SK-N-SH (cell line): Measurements from ENCODE around the gene GRIK3. TPM values are rescaled to one million over a fixed set of nuclear protein-coding genes. Genes with fewer than 3 reads are reported as not detected.

Experiments used
- CTCF ChIA-PET: fragments of 300-600, 350-600 bp; formaldehyde crosslinking; extraction: SDS; loops from one replicate; lab custom pipeline; 2021; lab: Yijun Ruan, JAX
- POLR2A ChIA-PET: fragments of 350-600 bp; sonication (Branson Sonifier 250); formaldehyde crosslinking; extraction: SDS; loops from one replicate; lab custom pipeline; 2020; ENCODE audit warnings: antibody characterized with exemption, inconsistent platforms; lab: Yijun Ruan, JAX
- DNase-seq: peaks from one replicate; pipeline ENCODE4 v3.0.0; 2012
- H2AFZ ChIP-seq: fragments of 200-600 bp; sonication (generic); 2 replicates; pipeline ENCODE4 v1.8.1; 2016; ENCODE audit warnings: antibody characterized with exemption, mild to moderate bottlenecking, low read depth
- H3F3A ChIP-seq: fragments of 200-600 bp; sonication (generic); replicated peaks from 2 replicates; pipeline ENCODE3; 2016; ENCODE audit warnings: antibody characterized with exemption, mild to moderate bottlenecking; ENCODE audit not compliant: insufficient read depth
- H3K27ac ChIP-seq, 2 experiments: fragments of 200-500 bp in 1 of 2; fragments of 200-600 bp in 1 of 2; sonication (Bioruptor generic) in 1 of 2; sonication (generic), shearing (Covaris generic) in 1 of 2; 2 replicates each; pipeline versions ENCODE4 v1.5.1 to v1.6.1; 2014 to 2016; ENCODE audit warnings: low read depth in 2 of 2, inconsistent platforms in 1 of 2, low read length in 1 of 2, mild to moderate bottlenecking in 1 of 2, mixed read lengths in 1 of 2
- H3K27me3 ChIP-seq: fragments of 200-600 bp; sonication (generic), shearing (Covaris generic); 2 replicates; pipeline ENCODE4 v1.6.1; 2016; ENCODE audit warnings: mixed run types; ENCODE audit not compliant: insufficient read depth
- H3K36me3 ChIP-seq, 2 experiments: fragments of 200-500 bp in 1 of 2; fragments of 200-600 bp in 1 of 2; sonication (Bioruptor generic) in 1 of 2; sonication (generic) in 1 of 2; replicated peaks in 1 of 2; 2 replicates each; pipeline versions ENCODE3 to v1.5.1; 2014 to 2016; ENCODE audit warnings: low read length in 1 of 2, mild to moderate bottlenecking in 1 of 2; ENCODE audit not compliant: insufficient read depth in 2 of 2, control insufficient read depth in 1 of 2
- H3K4me1 ChIP-seq, 2 experiments: fragments of 200-500 bp in 1 of 2; fragments of 200-600 bp in 1 of 2; sonication (Bioruptor generic) in 1 of 2; sonication (generic), shearing (Covaris generic) in 1 of 2; 2 replicates each; pipeline versions ENCODE4 v1.5.1 to v1.6.1; 2014 to 2016; ENCODE audit warnings: low read depth in 1 of 2, low read length in 1 of 2, mixed run types in 1 of 2; ENCODE audit not compliant: insufficient read depth in 2 of 2, control insufficient read depth in 1 of 2
- H3K4me2 ChIP-seq: fragments of 200-600 bp; sonication (generic), shearing (Covaris generic); 2 replicates; pipeline ENCODE4 v1.6.1; 2017; ENCODE audit warnings: mixed run types
- H3K4me3 ChIP-seq, 2 experiments: fragments of 200-500 bp in 1 of 2; fragments of 200-600 bp in 1 of 2; sonication (Bioruptor generic) in 1 of 2; sonication (generic), shearing (Covaris generic) in 1 of 2; 2 replicates each; pipeline versions ENCODE4 v1.5.1 to v1.8.1; 2014 to 2016; ENCODE audit warnings: low read depth in 2 of 2, inconsistent platforms in 1 of 2, low read length in 1 of 2, mild to moderate bottlenecking in 1 of 2, mixed read lengths in 1 of 2, moderate library complexity in 1 of 2
- H3K79me2 ChIP-seq: fragments of 200-600 bp; sonication (generic); 2 replicates; pipeline ENCODE4 v1.8.1; 2017; ENCODE audit warnings: mild to moderate bottlenecking; ENCODE audit not compliant: insufficient read depth
- H3K9ac ChIP-seq: fragments of 200-600 bp; sonication (generic); 2 replicates; pipeline ENCODE4 v1.6.1; 2017; ENCODE audit warnings: mixed run types
- H3K9me2 ChIP-seq: fragments of 200-600 bp; sonication (generic); 2 replicates; pipeline ENCODE4 v1.6.1; 2017; ENCODE audit warnings: mixed run types
- H3K9me3 ChIP-seq: fragments of 200-600 bp; sonication (generic); 2 replicates; pipeline ENCODE4 v1.6.1; 2017; ENCODE audit warnings: mixed run types, mild to moderate bottlenecking, moderate library complexity
- H4K20me1 ChIP-seq: fragments of 200-600 bp; sonication (generic); 2 replicates; pipeline ENCODE4 v1.6.1; 2017; ENCODE audit warnings: mild to moderate bottlenecking, mixed run types; ENCODE audit not compliant: insufficient read depth
- CHD2 ChIP-seq: fragments of 150-350 bp; IDR thresholded peaks from 2 replicates; pipeline ENCODE4 v1.6.1; 2018; ENCODE audit warnings: low read length; ENCODE audit not compliant: partially characterized antibody
- EP300 ChIP-seq, 2 experiments: IDR thresholded peaks; 2 replicates each; pipeline versions ENCODE4 v1.4.0 to v1.6.1; 2012; ENCODE audit warnings: borderline replicate concordance in 1 of 2, low read depth in 1 of 2, low read length in 1 of 2
- FOXJ3 ChIP-seq: sonication (generic); formaldehyde crosslinking; IDR thresholded peaks from 2 replicates; pipeline ENCODE4 v1.5.1; 2020; ENCODE audit warnings: mild to moderate bottlenecking, missing genetic modification reagents
- GATA2 ChIP-seq: sonication (generic); formaldehyde crosslinking; IDR thresholded peaks from 2 replicates; pipeline ENCODE4 v1.5.0; 2020; ENCODE audit warnings: mild to moderate bottlenecking, missing genetic modification reagents
- NFIC ChIP-seq: IDR thresholded peaks from 2 replicates; pipeline ENCODE4 v1.4.0; 2012; ENCODE audit warnings: borderline replicate concordance
- RAD21 ChIP-seq: IDR thresholded peaks from 2 replicates; pipeline ENCODE4 v1.6.1; 2012; ENCODE audit warnings: mild to moderate bottlenecking, low read length
- RCOR1 ChIP-seq: fragments of 150-350 bp; IDR thresholded peaks from 2 replicates; pipeline ENCODE4 v1.6.1; 2017; ENCODE audit warnings: antibody characterized with exemption, low read length
- RFX5 ChIP-seq: IDR thresholded peaks from 2 replicates; pipeline ENCODE4 v1.6.1; 2012; ENCODE audit warnings: mild to moderate bottlenecking, improper control_type of control experiment, low read length
- RXRA ChIP-seq: IDR thresholded peaks from 2 replicates; pipeline ENCODE4 v1.4.0; 2012; ENCODE audit warnings: low read depth, mild to moderate bottlenecking, borderline replicate concordance
- SMC3 ChIP-seq: IDR thresholded peaks from 2 replicates; pipeline ENCODE4 v1.6.1; 2012; ENCODE audit warnings: low read depth, low read length, improper control_type of control experiment
- TCF12 ChIP-seq: IDR thresholded peaks from 2 replicates; pipeline ENCODE4 v1.4.0; 2012
- TEAD4 ChIP-seq: IDR thresholded peaks from 2 replicates; pipeline ENCODE4 v1.4.0; 2012; ENCODE audit warnings: mild to moderate bottlenecking, borderline replicate concordance; ENCODE audit not compliant: insufficient read depth
- WGBS: methylation state at CpG from one replicate; pipeline ENCODE4 v1.1.6; 2017; ENCODE audit warnings: low lambda C conversion rate; 5-methylcytosine and 5-hydroxymethylcytosine counted together
- polyA plus RNA-seq, 3 experiments: library from polyadenylated mRNA; depleted of rRNA; stranded (reverse); fragments of >200 nt; gene quantifications; 2 replicates each; pipeline ENCODE4 v1.2.3, GENCODE V29; 2012
- TF ChIP-seq, protein P1 (sequence below): IDR thresholded peaks from 2 replicates; pipeline ENCODE4 v1.4.0; 2012; ENCODE audit warnings: low read depth, borderline replicate concordance
- TF ChIP-seq, protein P2 (sequence below): IDR thresholded peaks from 2 replicates; pipeline ENCODE4; 2012
- TF ChIP-seq, protein P3 (sequence below): IDR thresholded peaks from 2 replicates; pipeline ENCODE4 v1.6.1; 2012; ENCODE audit warnings: mild to moderate bottlenecking, low read depth, low read length, moderate library complexity
- TF ChIP-seq, protein P4 (sequence below): IDR thresholded peaks from 2 replicates; pipeline ENCODE4 v1.4.0; 2012; ENCODE audit warnings: low read depth

The GRIK3 gene
- polyA plus RNA-seq, 1 of the 3 experiments (the other 2 are of a cell fraction) = not detected

DNA sequence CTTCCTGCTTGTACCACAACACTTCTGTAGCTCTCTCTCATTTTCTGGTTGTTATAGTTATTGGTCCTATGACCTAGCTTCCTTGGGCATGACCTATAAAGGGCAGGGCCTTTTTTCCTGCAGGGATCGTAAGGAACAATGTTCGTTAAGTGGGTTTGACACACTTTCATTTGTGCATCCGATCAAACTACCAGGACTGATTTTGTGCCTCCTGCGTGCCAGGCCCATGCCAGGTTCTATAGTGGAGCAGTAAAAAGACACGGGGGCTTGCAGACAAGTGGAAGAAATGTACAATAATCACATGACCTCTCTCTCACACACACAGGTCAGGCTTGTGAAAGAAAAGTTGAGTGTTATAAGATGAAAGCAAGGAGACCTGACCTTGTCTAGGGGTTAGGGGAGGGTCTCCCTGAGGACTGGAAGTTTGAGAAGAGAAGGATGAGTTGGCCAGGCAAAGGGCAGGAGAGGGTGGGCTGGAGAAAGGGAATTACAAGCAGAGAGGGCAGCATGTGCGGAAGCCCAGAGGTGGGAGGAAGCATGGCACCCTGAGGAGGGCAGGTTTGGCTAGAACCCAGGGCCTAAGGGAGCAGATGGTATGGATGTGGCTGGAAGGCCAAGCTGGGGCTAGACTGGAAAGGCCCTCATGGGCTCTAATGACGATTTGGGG lies 145.4 kb downstream of the GRIK3 start:
- H3K27me3 ChIP-seq = no peaks in the 10 kb centered on the region
- H3K4me1 ChIP-seq = peaks cover 0 to 15% of the 10 kb centered on the region in 2 experiments; a peak in 2 of 4 replicates
- no peaks in the 10 kb centered on the region for H3K9me3 ChIP-seq
- POLR2A ChIA-PET = no interaction called here
- WGBS = 28% methylated on average over 7 of the region's 7 CpGs
- no peak for DNase-seq
- no peaks in the 10 kb centered on the region for H3F3A ChIP-seq
- no peak overlapping the region for H3K4me2 ChIP-seq
- TF ChIP-seq TCF12 (no peak), FOXJ3 (CRISPR knock-in tag) (no peak)
- TF ChIP-seq, protein P1, sequence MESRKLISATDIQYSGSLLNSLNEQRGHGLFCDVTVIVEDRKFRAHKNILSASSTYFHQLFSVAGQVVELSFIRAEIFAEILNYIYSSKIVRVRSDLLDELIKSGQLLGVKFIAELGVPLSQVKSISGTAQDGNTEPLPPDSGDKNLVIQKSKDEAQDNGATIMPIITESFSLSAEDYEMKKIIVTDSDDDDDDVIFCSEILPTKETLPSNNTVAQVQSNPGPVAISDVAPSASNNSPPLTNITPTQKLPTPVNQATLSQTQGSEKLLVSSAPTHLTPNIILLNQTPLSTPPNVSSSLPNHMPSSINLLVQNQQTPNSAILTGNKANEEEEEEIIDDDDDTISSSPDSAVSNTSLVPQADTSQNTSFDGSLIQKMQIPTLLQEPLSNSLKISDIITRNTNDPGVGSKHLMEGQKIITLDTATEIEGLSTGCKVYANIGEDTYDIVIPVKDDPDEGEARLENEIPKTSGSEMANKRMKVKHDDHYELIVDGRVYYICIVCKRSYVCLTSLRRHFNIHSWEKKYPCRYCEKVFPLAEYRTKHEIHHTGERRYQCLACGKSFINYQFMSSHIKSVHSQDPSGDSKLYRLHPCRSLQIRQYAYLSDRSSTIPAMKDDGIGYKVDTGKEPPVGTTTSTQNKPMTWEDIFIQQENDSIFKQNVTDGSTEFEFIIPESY = no peak
- H3K36me3 ChIP-seq = no peaks in the 10 kb centered on the region
- no peak overlapping the region for H3K27ac ChIP-seq
- CTCF ChIA-PET = interaction anchor here (0.9 to 1.5 kb wide), 2 partner anchors 16 to 312 kb away, joined by 3 read pairs; no protein-coding TSS in a partner anchor
- H3K9ac ChIP-seq = no peak overlapping the region
- no peaks in the 10 kb centered on the region for H3K9me2 ChIP-seq
- no peaks in the 10 kb centered on the region for H3K79me2 ChIP-seq
- no peak overlapping the region for H2AFZ ChIP-seq
- no peaks in the 10 kb centered on the region for H4K20me1 ChIP-seq
- H3K4me3 ChIP-seq = no peak overlapping the region

DNA sequence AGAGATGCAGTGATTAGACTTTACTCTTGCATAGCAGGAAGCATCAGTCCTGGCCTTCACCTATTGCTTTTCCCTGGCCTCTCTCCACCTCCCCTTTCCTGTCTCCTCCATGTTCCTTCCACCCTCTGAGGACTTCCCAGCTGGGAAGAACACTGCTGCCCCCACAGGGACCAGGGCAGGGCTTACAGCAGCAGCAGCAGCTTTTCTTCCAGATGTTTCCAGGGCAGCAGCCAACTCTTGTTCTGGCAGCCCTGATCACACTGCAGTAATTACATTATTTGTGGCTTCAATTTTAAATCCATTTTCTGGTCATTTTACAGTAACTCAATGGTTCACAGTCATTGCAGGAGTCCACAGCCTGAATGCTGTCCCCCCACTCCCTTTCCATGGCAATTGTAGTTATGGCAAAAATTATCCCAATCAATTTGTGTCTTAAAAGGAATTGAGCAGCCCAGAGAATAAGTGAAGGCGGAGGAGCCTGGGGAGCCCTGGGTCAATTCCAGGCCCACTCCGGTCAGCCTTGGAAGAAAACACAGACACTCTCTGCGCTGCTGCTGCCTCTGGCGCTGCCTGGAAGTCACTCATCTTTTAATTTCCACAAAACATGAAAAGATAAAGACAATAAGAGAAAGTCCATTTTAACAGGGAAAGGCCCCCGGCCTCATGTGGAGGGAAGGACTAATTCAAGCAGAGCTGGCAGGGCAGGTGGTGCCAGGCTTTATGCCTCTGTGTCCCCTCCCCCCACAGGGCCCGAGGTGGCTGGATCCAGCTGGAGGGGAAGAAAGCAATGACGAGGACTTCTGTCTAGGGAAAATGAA lies 148.6 kb downstream of the GRIK3 start:
- Histone ChIP-seq H3K9me2 (no peaks in the 10 kb centered on the region), H3K4me1 (peaks cover 0 to 15% of the 10 kb centered on the region in 2 experiments; a peak in 2 of 4 replicates), H3K27me3 (no peaks in the 10 kb centered on the region), H3K9me3 (no peaks in the 10 kb centered on the region), H3K4me2 (no peak overlapping the region), H2AFZ (no peak overlapping the region), H4K20me1 (no peaks in the 10 kb centered on the region), H3K27ac (peak overlapping the region in 1 of 2 experiments; percentile 67; a peak in 2 of 4 replicates), H3K79me2 (no peaks in the 10 kb centered on the region), H3F3A (no peaks in the 10 kb centered on the region), H3K4me3 (no peak overlapping the region), H3K9ac (no peak overlapping the region), H3K36me3 (no peaks in the 10 kb centered on the region)
- CTCF ChIA-PET = interaction anchor here (0.6 to 2.1 kb wide), 19 partner anchors 13 to 549 kb away, joined by 3 to 10 read pairs (median 4); no protein-coding TSS in a partner anchor
- peak; percentile 81 for DNase-seq
- WGBS = 4% methylated on average over 7 of the region's 7 CpGs
- POLR2A ChIA-PET = no interaction called here
- TF ChIP-seq EP300 (IDR thresholded peaks at IDR 0.05; ENCODE audit: borderline replicate concordance in 1 of 2, low read depth in 1 of 2, low read length in 1 of 2) (peak in 1 of 2 experiments; percentile 36; a peak in 1 of 4 replicates), RCOR1 (peak; percentile 69), RFX5 (no peak), SMC3 (peak; percentile 64; the same call in 1 of the 2 replicates), GATA2 (CRISPR knock-in tag) (peak; percentile 57), RAD21 (peak; percentile 89), RXRA (no peak), CHD2 (peak; percentile 29), NFIC (no peak), FOXJ3 (CRISPR knock-in tag) (no peak; the same call in 1 of the 2 replicates), TCF12 (no peak), TEAD4 (no peak)
- TF ChIP-seq, protein P2, sequence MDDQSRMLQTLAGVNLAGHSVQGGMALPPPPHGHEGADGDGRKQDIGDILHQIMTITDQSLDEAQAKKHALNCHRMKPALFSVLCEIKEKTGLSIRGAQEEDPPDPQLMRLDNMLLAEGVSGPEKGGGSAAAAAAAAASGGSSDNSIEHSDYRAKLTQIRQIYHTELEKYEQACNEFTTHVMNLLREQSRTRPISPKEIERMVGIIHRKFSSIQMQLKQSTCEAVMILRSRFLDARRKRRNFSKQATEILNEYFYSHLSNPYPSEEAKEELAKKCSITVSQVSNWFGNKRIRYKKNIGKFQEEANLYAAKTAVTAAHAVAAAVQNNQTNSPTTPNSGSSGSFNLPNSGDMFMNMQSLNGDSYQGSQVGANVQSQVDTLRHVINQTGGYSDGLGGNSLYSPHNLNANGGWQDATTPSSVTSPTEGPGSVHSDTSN = no peak
- TF ChIP-seq, protein P3, sequence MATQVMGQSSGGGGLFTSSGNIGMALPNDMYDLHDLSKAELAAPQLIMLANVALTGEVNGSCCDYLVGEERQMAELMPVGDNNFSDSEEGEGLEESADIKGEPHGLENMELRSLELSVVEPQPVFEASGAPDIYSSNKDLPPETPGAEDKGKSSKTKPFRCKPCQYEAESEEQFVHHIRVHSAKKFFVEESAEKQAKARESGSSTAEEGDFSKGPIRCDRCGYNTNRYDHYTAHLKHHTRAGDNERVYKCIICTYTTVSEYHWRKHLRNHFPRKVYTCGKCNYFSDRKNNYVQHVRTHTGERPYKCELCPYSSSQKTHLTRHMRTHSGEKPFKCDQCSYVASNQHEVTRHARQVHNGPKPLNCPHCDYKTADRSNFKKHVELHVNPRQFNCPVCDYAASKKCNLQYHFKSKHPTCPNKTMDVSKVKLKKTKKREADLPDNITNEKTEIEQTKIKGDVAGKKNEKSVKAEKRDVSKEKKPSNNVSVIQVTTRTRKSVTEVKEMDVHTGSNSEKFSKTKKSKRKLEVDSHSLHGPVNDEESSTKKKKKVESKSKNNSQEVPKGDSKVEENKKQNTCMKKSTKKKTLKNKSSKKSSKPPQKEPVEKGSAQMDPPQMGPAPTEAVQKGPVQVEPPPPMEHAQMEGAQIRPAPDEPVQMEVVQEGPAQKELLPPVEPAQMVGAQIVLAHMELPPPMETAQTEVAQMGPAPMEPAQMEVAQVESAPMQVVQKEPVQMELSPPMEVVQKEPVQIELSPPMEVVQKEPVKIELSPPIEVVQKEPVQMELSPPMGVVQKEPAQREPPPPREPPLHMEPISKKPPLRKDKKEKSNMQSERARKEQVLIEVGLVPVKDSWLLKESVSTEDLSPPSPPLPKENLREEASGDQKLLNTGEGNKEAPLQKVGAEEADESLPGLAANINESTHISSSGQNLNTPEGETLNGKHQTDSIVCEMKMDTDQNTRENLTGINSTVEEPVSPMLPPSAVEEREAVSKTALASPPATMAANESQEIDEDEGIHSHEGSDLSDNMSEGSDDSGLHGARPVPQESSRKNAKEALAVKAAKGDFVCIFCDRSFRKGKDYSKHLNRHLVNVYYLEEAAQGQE = no peak
- TF ChIP-seq, protein P4, sequence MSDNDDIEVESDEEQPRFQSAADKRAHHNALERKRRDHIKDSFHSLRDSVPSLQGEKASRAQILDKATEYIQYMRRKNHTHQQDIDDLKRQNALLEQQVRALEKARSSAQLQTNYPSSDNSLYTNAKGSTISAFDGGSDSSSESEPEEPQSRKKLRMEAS = no peak
